22Rv1 (cell line): Measurements from ENCODE around the gene NSMCE1.
A peak's percentile ranks its signal among the peaks of the same experiment; 100 is the strongest.

Experiments
- H3K27ac ChIP-seq: fragments of 450-650 bp; 2 replicates; pipeline ENCODE4 v1.5.1; 2017
- ZFX ChIP-seq: fragments of 450-650 bp; IDR thresholded peaks from 2 replicates; pipeline ENCODE4 v1.6.1; 2017; ENCODE audit warnings: antibody characterized with exemption, borderline replicate concordance
- TF ChIP-seq, protein P1 (sequence below): fragments of 450-650 bp; IDR thresholded peaks from 2 replicates; pipeline ENCODE4 v1.5.1; 2017; ENCODE audit warnings: mild to moderate bottlenecking

The NSMCE1 gene, protein sequence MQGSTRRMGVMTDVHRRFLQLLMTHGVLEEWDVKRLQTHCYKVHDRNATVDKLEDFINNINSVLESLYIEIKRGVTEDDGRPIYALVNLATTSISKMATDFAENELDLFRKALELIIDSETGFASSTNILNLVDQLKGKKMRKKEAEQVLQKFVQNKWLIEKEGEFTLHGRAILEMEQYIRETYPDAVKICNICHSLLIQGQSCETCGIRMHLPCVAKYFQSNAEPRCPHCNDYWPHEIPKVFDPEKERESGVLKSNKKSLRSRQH

DNA sequence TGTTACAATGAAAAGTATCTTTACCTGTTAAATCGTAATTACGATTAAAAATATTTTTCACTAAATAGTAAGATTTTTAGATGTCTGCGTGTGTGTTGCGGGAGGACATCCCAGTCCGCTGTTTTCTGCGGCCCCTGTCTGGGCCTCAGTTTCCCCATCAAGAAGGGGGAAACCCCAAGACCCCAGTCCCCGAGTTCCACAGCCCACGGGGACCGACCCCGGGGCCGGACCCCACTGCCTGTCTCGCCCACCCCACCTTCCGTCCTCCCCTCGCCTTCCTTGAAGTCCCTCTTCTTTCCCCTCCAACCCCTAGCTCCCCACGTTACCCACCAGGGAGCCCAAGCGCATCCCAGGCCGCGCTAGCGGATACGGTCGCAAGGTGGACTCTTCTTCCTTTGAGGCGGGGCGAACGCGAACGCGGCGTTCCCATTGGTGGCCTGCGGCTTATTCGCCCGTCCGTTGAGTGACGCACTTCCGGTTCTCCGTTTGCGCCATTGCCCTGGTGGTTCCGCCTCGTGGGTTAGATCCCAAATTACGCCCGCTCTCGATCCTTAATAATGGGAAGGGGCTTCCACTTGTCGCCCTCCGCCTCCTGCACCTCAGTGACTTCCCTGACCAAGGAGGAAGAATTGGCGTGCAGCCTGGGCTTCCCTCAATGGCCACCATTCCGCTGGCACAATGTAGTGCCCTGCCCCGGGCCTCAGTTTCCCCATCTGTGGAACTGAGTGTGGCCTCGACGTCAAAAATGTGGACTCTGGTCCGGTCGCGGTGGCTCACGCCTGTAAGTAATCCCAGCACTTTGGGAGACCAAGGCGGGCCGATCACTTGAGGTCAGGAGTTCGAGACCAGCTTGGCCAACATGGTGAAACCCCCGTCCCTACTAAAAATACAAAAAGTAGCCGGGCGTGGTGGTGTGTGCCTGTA is at the start of gene NSMCE1:
NSMCE1 (minus strand) TSS at position 397 of the 924 bp plus-strand sequence. CDS start 11,202 bp downstream, outside the sequence.
- TF ChIP-seq ZFX, result no peak
- TF ChIP-seq, protein P1, sequence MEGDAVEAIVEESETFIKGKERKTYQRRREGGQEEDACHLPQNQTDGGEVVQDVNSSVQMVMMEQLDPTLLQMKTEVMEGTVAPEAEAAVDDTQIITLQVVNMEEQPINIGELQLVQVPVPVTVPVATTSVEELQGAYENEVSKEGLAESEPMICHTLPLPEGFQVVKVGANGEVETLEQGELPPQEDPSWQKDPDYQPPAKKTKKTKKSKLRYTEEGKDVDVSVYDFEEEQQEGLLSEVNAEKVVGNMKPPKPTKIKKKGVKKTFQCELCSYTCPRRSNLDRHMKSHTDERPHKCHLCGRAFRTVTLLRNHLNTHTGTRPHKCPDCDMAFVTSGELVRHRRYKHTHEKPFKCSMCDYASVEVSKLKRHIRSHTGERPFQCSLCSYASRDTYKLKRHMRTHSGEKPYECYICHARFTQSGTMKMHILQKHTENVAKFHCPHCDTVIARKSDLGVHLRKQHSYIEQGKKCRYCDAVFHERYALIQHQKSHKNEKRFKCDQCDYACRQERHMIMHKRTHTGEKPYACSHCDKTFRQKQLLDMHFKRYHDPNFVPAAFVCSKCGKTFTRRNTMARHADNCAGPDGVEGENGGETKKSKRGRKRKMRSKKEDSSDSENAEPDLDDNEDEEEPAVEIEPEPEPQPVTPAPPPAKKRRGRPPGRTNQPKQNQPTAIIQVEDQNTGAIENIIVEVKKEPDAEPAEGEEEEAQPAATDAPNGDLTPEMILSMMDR, result peak; percentile 11; the same call in 1 of the 2 replicates
- peak within 1 kb of the TSS; percentile 41 for H3K27ac ChIP-seq

DNA sequence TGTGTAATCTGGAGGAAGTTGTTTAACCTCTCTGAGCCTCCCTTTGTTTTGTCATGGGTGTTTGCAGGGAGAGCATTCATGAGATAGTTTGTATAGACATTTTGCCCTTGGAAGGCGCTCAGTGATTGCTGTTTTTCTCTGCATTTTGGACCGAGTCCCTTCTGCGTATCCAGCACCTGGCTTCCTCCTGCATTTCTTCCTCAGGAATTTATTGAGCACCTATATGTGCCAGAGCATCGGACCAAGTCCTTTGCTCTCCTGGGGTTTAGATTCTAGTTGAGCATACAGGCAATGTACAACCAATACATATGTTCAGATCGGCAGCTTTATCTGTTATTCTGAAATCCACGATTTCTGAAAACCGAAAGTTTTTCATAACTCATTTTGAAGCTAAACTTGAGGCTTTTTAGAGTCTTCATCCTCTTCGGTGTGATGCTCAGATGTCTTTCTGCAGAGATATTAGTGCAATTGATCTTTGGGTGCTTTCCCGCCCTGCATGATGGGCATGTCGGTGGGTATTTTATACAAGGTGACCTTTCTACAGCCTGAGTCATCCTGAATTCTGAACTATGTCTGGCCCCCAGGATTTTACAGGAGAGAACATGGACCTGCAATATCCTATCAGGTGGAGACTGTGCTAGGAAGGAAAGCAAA is 49.3 kb upstream of the NSMCE1 start:
- TF ChIP-seq ZFX, result no peak
- TF ChIP-seq, protein P1, result no peak

DNA sequence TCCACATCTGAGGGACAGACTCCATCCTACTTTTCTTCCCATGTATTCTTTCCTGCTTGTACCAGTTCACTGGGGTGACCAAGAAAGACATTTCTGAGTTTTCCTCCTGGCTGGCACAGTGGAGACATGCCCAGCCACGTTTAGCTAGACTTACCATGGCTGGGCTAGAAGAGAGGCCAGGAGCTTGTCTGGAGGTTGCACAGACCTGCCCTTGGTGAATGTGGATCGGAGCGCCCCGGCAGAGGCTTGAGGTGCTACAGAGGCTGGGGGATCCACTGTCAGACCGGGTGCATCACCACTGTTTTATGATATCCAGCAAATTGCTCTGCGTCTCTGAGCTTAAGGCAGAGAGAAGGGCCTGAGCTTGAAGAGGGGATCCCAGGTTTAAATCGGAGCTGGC is 48.7 kb upstream of the NSMCE1 start:
- H3K27ac ChIP-seq, result no peak overlapping the region
- TF ChIP-seq, protein P1, result no peak
- no peak for TF ChIP-seq ZFX

More for the DNA sequence above, 49.3 kb upstream of the NSMCE1 start:
- H3K27ac ChIP-seq, result no peak overlapping the region

DNA sequence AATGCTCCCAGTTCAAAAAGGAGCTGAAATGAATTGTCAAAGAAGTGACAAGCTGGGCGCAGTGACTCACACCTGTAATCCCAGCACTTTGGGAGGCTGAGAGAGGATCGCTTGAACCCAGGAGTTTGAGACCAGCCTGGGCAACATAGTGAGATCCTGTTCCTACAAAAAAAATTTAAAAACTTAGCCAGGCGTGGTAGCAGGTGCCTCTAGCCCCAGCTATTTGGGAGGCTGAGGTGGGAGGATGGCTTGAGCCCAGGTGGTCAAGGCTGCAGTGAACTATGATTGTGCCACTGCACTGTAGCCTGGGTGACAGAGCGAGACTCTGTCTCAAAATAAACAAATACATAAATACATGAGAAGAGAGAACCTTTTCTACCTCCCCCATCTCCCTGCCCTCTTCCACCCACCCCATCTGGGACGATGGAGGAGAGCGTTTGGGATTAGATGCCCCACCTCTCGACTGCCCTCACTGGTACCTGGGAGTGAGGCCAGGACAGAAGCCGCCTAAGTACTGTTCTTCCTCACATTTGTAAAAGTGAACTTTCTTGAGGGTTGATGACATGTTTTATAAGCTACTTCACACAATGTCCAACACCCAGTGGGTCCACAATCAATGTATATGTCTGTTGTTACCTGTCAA is 47.6 kb upstream of the NSMCE1 start:
- no peak for TF ChIP-seq ZFX
- TF ChIP-seq, protein P1, result no peak
- H3K27ac ChIP-seq, result no peak overlapping the region

DNA sequence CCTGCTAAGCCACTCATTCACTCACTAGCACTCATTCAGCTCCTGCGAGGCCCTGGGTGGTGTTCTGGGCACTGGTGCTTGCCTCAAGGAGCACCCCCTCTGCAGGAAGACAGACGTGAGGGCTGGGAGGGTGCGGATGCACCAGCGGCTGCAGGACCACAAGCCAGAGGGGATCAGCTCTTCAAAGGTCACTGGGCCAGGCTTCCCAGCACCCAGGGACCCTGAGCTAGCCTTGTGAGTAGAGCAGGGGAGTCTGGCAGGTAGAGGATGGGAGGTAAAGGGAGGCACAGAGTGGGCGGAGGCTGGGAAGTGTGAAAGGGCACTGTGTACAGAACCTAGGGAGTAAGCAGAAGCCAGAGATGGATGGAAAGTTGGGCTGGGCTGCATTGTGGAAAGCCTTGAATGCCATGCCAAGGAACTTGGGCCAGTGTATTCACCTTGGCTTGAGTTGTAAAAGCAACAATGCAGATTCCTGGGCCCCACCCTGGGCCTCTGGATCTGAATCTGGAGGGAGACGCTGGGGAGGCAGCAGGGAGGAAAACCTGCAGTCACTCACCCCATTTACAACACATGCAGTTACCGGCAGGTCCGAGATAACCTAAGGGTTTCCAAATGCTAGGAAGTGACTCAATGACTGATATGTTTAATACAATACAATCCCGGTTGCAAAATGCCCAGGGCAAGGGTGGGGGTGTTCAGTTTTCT is 46.9 kb upstream of the NSMCE1 start:
- TF ChIP-seq, protein P1, result no peak
- no peak for TF ChIP-seq ZFX
- no peak overlapping the region for H3K27ac ChIP-seq

DNA sequence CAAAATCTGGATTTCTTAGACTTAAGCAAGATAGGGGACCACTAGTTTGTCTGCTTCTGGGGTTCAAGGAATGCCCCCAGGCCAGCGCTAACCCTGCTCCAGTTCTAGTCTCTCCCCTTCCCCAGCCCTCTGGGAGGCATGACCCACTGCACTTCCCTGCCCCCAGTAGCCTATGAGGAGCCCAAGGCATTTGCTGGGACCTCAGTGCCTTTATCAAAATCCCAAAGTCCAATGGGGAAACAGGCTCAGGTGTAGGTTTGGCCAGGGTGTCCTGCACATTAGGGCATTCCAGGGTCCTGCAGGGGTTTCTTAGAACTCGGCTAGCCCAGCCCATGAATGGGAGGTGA is 46.4 kb upstream of the NSMCE1 start:
- H3K27ac ChIP-seq, result no peak overlapping the region
- TF ChIP-seq, protein P1, result no peak
- no peak for TF ChIP-seq ZFX
